Stimulated activated naive CD8-positive, alpha-beta T cell treated with anti-CD3 and anti-CD28 coated beads, Interleukin-15, Interleukin-2, amounts not matched to agents 100 ng/mL and 50 ng/mL, for 24 hours (primary cell): Measurements from ENCODE around the gene ULBP3.
"Not testable (repeated sequence)": the region's sequence is repeated elsewhere in the genome, so short reads cannot be mapped to it uniquely, and the experiment has no call there.

Source experiments
- H3K27ac Mint-ChIP-seq: one replicate; pipeline ENCODE4 v1.8.0; 2021; ENCODE audit warnings: mild to moderate bottlenecking, mixed read lengths
- H3K27me3 Mint-ChIP-seq: one replicate; pipeline ENCODE4 v1.8.0; 2021; ENCODE audit warnings: mixed read lengths
- H3K36me3 Mint-ChIP-seq: one replicate; pipeline ENCODE4 v1.8.0; 2021; ENCODE audit warnings: low read depth, mixed read lengths
- H3K4me1 Mint-ChIP-seq: one replicate; pipeline ENCODE4 v1.8.0; 2021; ENCODE audit warnings: low read depth, mixed read lengths
- H3K4me3 Mint-ChIP-seq: one replicate; pipeline ENCODE4 v1.8.0; 2021; ENCODE audit warnings: mild to moderate bottlenecking, mixed read lengths
- H3K9me3 Mint-ChIP-seq: one replicate; pipeline ENCODE4 v1.8.0; 2021; ENCODE audit warnings: mixed read lengths

ULBP3 gene

GRCh38 chr6:150063640-150064039, 5.3 kb downstream of the ULBP3 start:
- Mint-ChIP-seq H3K4me3 (no peak overlapping the region), H3K36me3 (no peaks in the 10 kb centered on the region), H3K27me3 (peaks cover 10% of the 10 kb centered on the region), H3K27ac (no peak overlapping the region), H3K9me3 (no peaks in the 10 kb centered on the region), H3K4me1 (peaks cover 14% of the 10 kb centered on the region)

- not testable (repeated sequence) for H3K4me1 Mint-ChIP-seq, H3K9me3 Mint-ChIP-seq, H3K27ac Mint-ChIP-seq, H3K4me3 Mint-ChIP-seq, H3K36me3 Mint-ChIP-seq
- H3K27me3 Mint-ChIP-seq, result peaks cover 33% of the 10 kb centered on the region
Measured at GRCh38 chr6:150059973-150060372, 8.9 kb downstream of the ULBP3 start.

GRCh38 chr6:150058986-150059385, 9.9 kb downstream of the ULBP3 start:
- H3K4me1 Mint-ChIP-seq, result peaks cover 8% of the 10 kb centered on the region
- no peaks in the 10 kb centered on the region for H3K9me3 Mint-ChIP-seq
- H3K4me3 Mint-ChIP-seq, result no peak overlapping the region
- peaks cover 43% of the 10 kb centered on the region for H3K27me3 Mint-ChIP-seq
- H3K36me3 Mint-ChIP-seq, result no peaks in the 10 kb centered on the region
- no peak overlapping the region for H3K27ac Mint-ChIP-seq

- H3K27ac Mint-ChIP-seq, result no peak overlapping the region
- H3K9me3 Mint-ChIP-seq, result no peaks in the 10 kb centered on the region
- peaks cover 49% of the 10 kb centered on the region for H3K27me3 Mint-ChIP-seq
- H3K4me1 Mint-ChIP-seq, result peaks cover 8% of the 10 kb centered on the region
- no peaks in the 10 kb centered on the region for H3K36me3 Mint-ChIP-seq
- no peak overlapping the region for H3K4me3 Mint-ChIP-seq
Measured at GRCh38 chr6:150058231-150058792, 10.6 kb downstream of the ULBP3 start.

- no peaks in the 10 kb centered on the region for H3K9me3 Mint-ChIP-seq
- no peak overlapping the region for H3K4me3 Mint-ChIP-seq
- no peaks in the 10 kb centered on the region for H3K36me3 Mint-ChIP-seq
- H3K4me1 Mint-ChIP-seq, result peaks cover 8% of the 10 kb centered on the region
- no peak overlapping the region for H3K27ac Mint-ChIP-seq
- H3K27me3 Mint-ChIP-seq, result peaks cover 57% of the 10 kb centered on the region
Measured at GRCh38 chr6:150057501-150057951, 11.4 kb downstream of the ULBP3 start.

GRCh38 chr6:150056916-150057315, 12.0 kb downstream of the ULBP3 start:
- Mint-ChIP-seq H3K36me3 (no peaks in the 10 kb centered on the region), H3K4me3 (no peak overlapping the region), H3K4me1 (peaks cover 8% of the 10 kb centered on the region), H3K27ac (no peak overlapping the region), H3K9me3 (no peaks in the 10 kb centered on the region), H3K27me3 (peaks cover 63% of the 10 kb centered on the region)

GRCh38 chr6:150056156-150056555, 12.8 kb downstream of the ULBP3 start:
- Mint-ChIP-seq H3K4me1 (peaks cover 8% of the 10 kb centered on the region), H3K4me3 (no peak overlapping the region), H3K27ac (no peak overlapping the region), H3K27me3 (peaks cover 68% of the 10 kb centered on the region), H3K9me3 (no peaks in the 10 kb centered on the region), H3K36me3 (no peaks in the 10 kb centered on the region)

GRCh38 chr6:150055131-150055530, 13.8 kb downstream of the ULBP3 start:
- H3K36me3 Mint-ChIP-seq, result no peaks in the 10 kb centered on the region
- H3K9me3 Mint-ChIP-seq, result no peaks in the 10 kb centered on the region
- H3K27ac Mint-ChIP-seq, result no peak overlapping the region
- no peak overlapping the region for H3K4me3 Mint-ChIP-seq
- H3K4me1 Mint-ChIP-seq, result peaks cover 6% of the 10 kb centered on the region
- H3K27me3 Mint-ChIP-seq, result peaks cover 76% of the 10 kb centered on the region

GRCh38 chr6:150053450-150053849, 15.5 kb downstream of the ULBP3 start:
- Mint-ChIP-seq H3K4me1 (no peaks in the 10 kb centered on the region), H3K27ac (no peak overlapping the region), H3K27me3 (peaks cover 68% of the 10 kb centered on the region), H3K4me3 (no peak overlapping the region), H3K36me3 (no peaks in the 10 kb centered on the region), H3K9me3 (no peaks in the 10 kb centered on the region)

GRCh38 chr6:150050846-150051245, 18.1 kb downstream of the ULBP3 start:
- Mint-ChIP-seq H3K9me3 (no peaks in the 10 kb centered on the region), H3K4me1 (no peaks in the 10 kb centered on the region), H3K27ac (no peak overlapping the region), H3K36me3 (no peaks in the 10 kb centered on the region), H3K27me3 (peaks cover 73% of the 10 kb centered on the region), H3K4me3 (no peak overlapping the region)

GRCh38 chr6:150048099-150048498, 20.8 kb downstream of the ULBP3 start:
- H3K4me1 Mint-ChIP-seq, result no peaks in the 10 kb centered on the region
- peaks cover 60% of the 10 kb centered on the region for H3K27me3 Mint-ChIP-seq
- no peak overlapping the region for H3K4me3 Mint-ChIP-seq
- H3K9me3 Mint-ChIP-seq, result no peaks in the 10 kb centered on the region
- H3K27ac Mint-ChIP-seq, result no peak overlapping the region
- no peaks in the 10 kb centered on the region for H3K36me3 Mint-ChIP-seq

GRCh38 chr6:150046943-150047342, 22.0 kb downstream of the ULBP3 start:
- Mint-ChIP-seq H3K4me1 (no peaks in the 10 kb centered on the region), H3K4me3 (no peak overlapping the region), H3K9me3 (no peaks in the 10 kb centered on the region), H3K27ac (no peak overlapping the region), H3K27me3 (peaks cover 59% of the 10 kb centered on the region), H3K36me3 (no peaks in the 10 kb centered on the region)

- no peak overlapping the region for H3K27ac Mint-ChIP-seq
- no peaks in the 10 kb centered on the region for H3K4me1 Mint-ChIP-seq
- H3K9me3 Mint-ChIP-seq, result no peaks in the 10 kb centered on the region
- H3K27me3 Mint-ChIP-seq, result peaks cover 62% of the 10 kb centered on the region
- no peaks in the 10 kb centered on the region for H3K36me3 Mint-ChIP-seq
- H3K4me3 Mint-ChIP-seq, result no peak overlapping the region
Measured at GRCh38 chr6:150044621-150045145, 24.2 kb downstream of the ULBP3 start.

GRCh38 chr6:150043501-150044412, 25.2 kb downstream of the ULBP3 start:
- Mint-ChIP-seq H3K4me3 (no peak overlapping the region), H3K27me3 (peaks cover 71% of the 10 kb centered on the region), H3K36me3 (no peaks in the 10 kb centered on the region), H3K4me1 (no peaks in the 10 kb centered on the region), H3K9me3 (no peaks in the 10 kb centered on the region), H3K27ac (no peak overlapping the region)

GRCh38 chr6:150043096-150043495, 25.8 kb downstream of the ULBP3 start:
- no peaks in the 10 kb centered on the region for H3K36me3 Mint-ChIP-seq
- H3K27ac Mint-ChIP-seq, result no peak overlapping the region
- H3K4me3 Mint-ChIP-seq, result no peak overlapping the region
- H3K27me3 Mint-ChIP-seq, result peaks cover 73% of the 10 kb centered on the region
- no peaks in the 10 kb centered on the region for H3K9me3 Mint-ChIP-seq
- H3K4me1 Mint-ChIP-seq, result peaks cover 6% of the 10 kb centered on the region
